Activated B cell treated with CpG ODN at 0.5 μM for 24 hours (primary cell): Measurements from ENCODE around the gene MINDY4. TPM values are rescaled to one million over a fixed set of nuclear protein-coding genes. Genes with fewer than 3 reads are reported as not detected.

Experiments used
- ATAC-seq: fragments of 200-7000 bp; cut with Tn5 transposase; one replicate; pipeline ENCODE4 v1.10.0; 2021; ENCODE audit warnings: low read depth, mild to moderate bottlenecking, moderate library complexity
- CTCF ChIA-PET: fragments of 350-600 bp; sonication (Branson Sonifier 250); formaldehyde crosslinking; loops from one replicate; lab custom pipeline; 2021; ENCODE audit warnings: antibody characterized with exemption; lab: Charles Lee
- POLR2A ChIA-PET: fragments of 350-600 bp; sonication (Branson Sonifier 250); formaldehyde crosslinking; loops from one replicate; lab custom pipeline; 2021; ENCODE audit warnings: antibody characterized with exemption; lab: Charles Lee
- DNase-seq: peaks from one replicate; pipeline ENCODE4 v3.0.0; 2022
- H3K27ac Mint-ChIP-seq: one replicate; pipeline ENCODE4 v1.8.0; 2020; ENCODE audit warnings: mixed read lengths
- H3K27me3 Mint-ChIP-seq: one replicate; pipeline ENCODE4 v1.8.0; 2021; ENCODE audit warnings: mixed read lengths
- H3K36me3 Mint-ChIP-seq: one replicate; pipeline ENCODE4 v1.8.0; 2021; ENCODE audit warnings: low read depth, mixed read lengths
- H3K4me1 Mint-ChIP-seq: one replicate; pipeline ENCODE4 v1.8.0; 2021; ENCODE audit warnings: mixed read lengths
- H3K4me3 Mint-ChIP-seq: one replicate; pipeline ENCODE4 v1.8.0; 2020; ENCODE audit warnings: mild to moderate bottlenecking, mixed read lengths
- H3K9me3 Mint-ChIP-seq: one replicate; pipeline ENCODE4 v1.8.0; 2020; ENCODE audit warnings: mixed read lengths
- intact Hi-C: fragments of 100-400 bp; cut with micrococcal nuclease; formaldehyde crosslinking; loops from one replicate; pipeline ENCODE4 v1.15.1; 2024
- total RNA-seq: library from RNA; stranded (reverse); gene quantifications from 2 replicates; pipeline ENCODE4 v1.2.3, GENCODE V29; 2022
- TF ChIP-seq, protein P1 (sequence below): fragments of 200-600 bp; IDR thresholded peaks from one replicate; pipeline ENCODE4 v1.8.0; 2022; ENCODE audit warnings: antibody characterized with exemption, mild to moderate bottlenecking

Gene MINDY4
- total RNA-seq, 1 donor from 2014 or later: 1.2 TPM

DNA sequence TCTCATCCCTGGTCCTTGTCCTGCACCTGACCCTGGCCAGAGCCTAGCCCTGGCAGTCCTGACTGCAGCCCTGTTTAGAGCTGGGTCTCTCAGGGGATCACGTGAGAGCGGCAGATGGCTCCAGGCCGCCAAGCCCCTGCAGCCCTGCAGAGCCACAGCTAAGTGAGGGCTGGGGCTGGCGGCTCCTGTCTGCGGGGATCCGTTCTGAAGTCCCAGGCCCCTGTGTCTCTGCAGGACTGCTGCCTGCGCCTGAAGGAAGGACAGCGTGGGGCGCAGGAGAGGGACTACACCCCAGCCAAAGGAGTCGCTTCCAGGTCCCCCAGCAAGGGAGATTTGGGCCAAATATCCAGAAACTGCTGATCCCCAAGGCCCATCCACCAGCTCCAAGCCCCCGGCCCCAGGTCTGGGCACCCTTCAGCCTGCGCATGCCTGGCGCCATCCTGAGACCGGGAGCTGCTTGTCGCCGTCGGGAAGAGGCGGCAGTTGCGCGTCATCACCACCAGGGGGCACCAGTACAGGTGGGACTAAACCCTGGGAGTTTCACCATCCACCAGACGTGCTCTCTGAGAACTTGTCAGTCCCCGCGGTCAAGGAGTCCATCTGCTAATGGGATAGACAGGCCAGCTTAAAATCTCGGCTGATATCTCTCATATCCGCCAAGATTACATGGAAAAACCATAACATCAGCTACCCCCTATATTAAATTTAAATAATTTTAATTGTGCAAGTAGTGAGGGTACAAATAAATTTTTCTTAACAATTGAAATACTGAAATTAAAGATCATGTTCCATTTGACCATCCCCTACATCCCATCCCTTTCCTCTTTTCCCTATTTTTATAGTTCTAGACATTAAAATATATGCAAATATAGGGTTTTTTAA is 167.5 kb downstream of the MINDY4 start:
- intact Hi-C loops: loop anchor here (2.0 kb wide), 1 partner anchor 36 kb away; no protein-coding TSS in a partner anchor
- H3K4me1 Mint-ChIP-seq: no peaks in the 10 kb centered on the region
- ChIA-PET CTCF (interaction anchor here (0.6 to 1.8 kb wide), 5 partner anchors 8 to 64 kb away, joined by 3 to 6 read pairs (median 3); no protein-coding TSS in a partner anchor), POLR2A (no interaction called here)
- peak; percentile 62 for ATAC-seq
- peaks cover 20% of the 10 kb centered on the region for H3K27me3 Mint-ChIP-seq
- peak; percentile 42 for DNase-seq
- H3K9me3 Mint-ChIP-seq: peaks cover 2% of the 10 kb centered on the region
- H3K27ac Mint-ChIP-seq: no peak overlapping the region
- no peaks in the 10 kb centered on the region for H3K36me3 Mint-ChIP-seq
- H3K4me3 Mint-ChIP-seq: no peak overlapping the region
- TF ChIP-seq, protein P1, sequence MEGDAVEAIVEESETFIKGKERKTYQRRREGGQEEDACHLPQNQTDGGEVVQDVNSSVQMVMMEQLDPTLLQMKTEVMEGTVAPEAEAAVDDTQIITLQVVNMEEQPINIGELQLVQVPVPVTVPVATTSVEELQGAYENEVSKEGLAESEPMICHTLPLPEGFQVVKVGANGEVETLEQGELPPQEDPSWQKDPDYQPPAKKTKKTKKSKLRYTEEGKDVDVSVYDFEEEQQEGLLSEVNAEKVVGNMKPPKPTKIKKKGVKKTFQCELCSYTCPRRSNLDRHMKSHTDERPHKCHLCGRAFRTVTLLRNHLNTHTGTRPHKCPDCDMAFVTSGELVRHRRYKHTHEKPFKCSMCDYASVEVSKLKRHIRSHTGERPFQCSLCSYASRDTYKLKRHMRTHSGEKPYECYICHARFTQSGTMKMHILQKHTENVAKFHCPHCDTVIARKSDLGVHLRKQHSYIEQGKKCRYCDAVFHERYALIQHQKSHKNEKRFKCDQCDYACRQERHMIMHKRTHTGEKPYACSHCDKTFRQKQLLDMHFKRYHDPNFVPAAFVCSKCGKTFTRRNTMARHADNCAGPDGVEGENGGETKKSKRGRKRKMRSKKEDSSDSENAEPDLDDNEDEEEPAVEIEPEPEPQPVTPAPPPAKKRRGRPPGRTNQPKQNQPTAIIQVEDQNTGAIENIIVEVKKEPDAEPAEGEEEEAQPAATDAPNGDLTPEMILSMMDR: peak; percentile 38

DNA sequence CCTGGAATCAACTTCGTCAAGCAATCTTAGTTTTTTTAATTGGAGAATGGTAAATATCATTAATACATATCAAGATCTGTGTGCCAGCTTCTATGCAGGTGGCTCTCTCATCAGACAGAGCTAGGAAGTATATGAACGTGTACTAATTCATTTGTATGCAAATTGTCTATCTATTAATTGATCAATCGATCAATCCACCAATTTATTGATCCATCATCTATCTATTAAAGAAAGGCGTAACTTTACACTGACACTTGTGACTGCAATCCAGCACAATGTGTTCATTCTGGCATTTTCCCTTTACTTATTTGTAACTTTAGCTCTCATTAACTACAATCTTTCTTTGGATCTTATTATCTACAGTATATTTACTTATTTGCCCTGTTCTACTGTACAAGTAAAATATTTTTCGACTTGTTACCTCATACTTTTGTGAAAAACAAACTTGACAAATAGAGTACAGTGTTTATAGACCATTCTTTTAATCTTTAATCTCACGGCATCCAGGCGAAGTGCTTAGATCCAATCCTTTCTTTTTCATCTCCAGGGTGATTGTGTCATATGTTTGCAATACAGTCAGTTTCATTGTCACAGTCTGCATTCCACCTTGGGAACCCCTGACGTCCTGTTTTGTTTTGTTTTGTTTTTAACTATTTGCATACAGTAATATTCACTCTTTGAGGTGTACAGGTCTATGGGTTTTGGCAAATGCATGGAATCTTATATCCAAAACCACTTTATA is 170.5 kb downstream of the MINDY4 start:
- ChIA-PET CTCF (no interaction called here), POLR2A (no interaction called here)
- peaks cover 12% of the 10 kb centered on the region for H3K9me3 Mint-ChIP-seq
- no peak overlapping the region for H3K27ac Mint-ChIP-seq
- H3K36me3 Mint-ChIP-seq: no peaks in the 10 kb centered on the region
- intact Hi-C loops: no loop called here
- DNase-seq (no peak), ATAC-seq (no peak)
- no peaks in the 10 kb centered on the region for H3K4me1 Mint-ChIP-seq
- H3K4me3 Mint-ChIP-seq: no peak overlapping the region
- TF ChIP-seq, protein P1: no peak
- peaks cover 28% of the 10 kb centered on the region for H3K27me3 Mint-ChIP-seq

Other genes with a start within 250 kb of the MINDY4 start
- gene GARS1, start 176.5 kb upstream of the MINDY4 start, total RNA-seq: 197 and 214 TPM in 2 replicates
- gene CRHR2, start 89.0 kb upstream of the MINDY4 start, total RNA-seq: not detected in 2 replicates
- 0.11 and 0.17 TPM in 2 replicates for gene INMT, start 19.3 kb upstream of the MINDY4 start, total RNA-seq
- gene AQP1, start 140.4 kb downstream of the MINDY4 start, total RNA-seq: 0.44 TPM in 1 of 2 replicates, not detected in the other
- not detected in 2 replicates for gene GHRHR, start 192.5 kb downstream of the MINDY4 start, total RNA-seq